BJ (cell line): ENCODE results near the gene ARL4D. TPM values are rescaled to one million over a fixed set of nuclear protein-coding genes. Genes with fewer than 3 reads are reported as not detected.

Experiments
- CTCF ChIA-PET: fragments of 350-600 bp; formaldehyde crosslinking; extraction: SDS; loops from one replicate; lab custom pipeline; 2021; ENCODE audit warnings: antibody characterized with exemption, inconsistent platforms; lab: Yijun Ruan, JAX
- POLR2A ChIA-PET: fragments of 300-600 bp; sonication (Branson Sonifier 250); formaldehyde crosslinking; extraction: SDS; loops from one replicate; lab custom pipeline; 2021; ENCODE audit warnings: antibody characterized with exemption; lab: Charles Lee
- DNase-seq: peaks from one replicate; pipeline ENCODE4 v3.0.0-alpha.2; 2011; ENCODE audit warnings: low read depth
- H3K27me3 ChIP-seq: 2 replicates; pipeline ENCODE4 v1.6.0; 2011; ENCODE audit warnings: low read length; ENCODE audit not compliant: control insufficient read depth, insufficient read depth
- H3K36me3 ChIP-seq: 2 replicates; pipeline ENCODE4 v1.5.1; 2011; ENCODE audit warnings: low read length; ENCODE audit not compliant: control insufficient read depth, insufficient read depth
- H3K4me3 ChIP-seq: 2 replicates; pipeline ENCODE4 v1.5.1; 2011; ENCODE audit warnings: low read depth, mild to moderate bottlenecking, control low read depth, low read length
- polyA plus RNA-seq: library from polyadenylated mRNA; depleted of rRNA; stranded (reverse); fragments of >200 nt; gene quantifications from 2 replicates; pipeline ENCODE4 v1.2.3, GENCODE V29; 2011
- TF ChIP-seq, protein P1 (sequence below): IDR thresholded peaks from 2 replicates; pipeline ENCODE4 v1.5.1; 2011; ENCODE audit warnings: low read depth, mild to moderate bottlenecking, control low read depth, inconsistent platforms, low read length, moderate library complexity; ENCODE audit not compliant: insufficient read depth

Gene ARL4D
- polyA plus RNA-seq, 1 experiment = 33.8 TPM

DNA sequence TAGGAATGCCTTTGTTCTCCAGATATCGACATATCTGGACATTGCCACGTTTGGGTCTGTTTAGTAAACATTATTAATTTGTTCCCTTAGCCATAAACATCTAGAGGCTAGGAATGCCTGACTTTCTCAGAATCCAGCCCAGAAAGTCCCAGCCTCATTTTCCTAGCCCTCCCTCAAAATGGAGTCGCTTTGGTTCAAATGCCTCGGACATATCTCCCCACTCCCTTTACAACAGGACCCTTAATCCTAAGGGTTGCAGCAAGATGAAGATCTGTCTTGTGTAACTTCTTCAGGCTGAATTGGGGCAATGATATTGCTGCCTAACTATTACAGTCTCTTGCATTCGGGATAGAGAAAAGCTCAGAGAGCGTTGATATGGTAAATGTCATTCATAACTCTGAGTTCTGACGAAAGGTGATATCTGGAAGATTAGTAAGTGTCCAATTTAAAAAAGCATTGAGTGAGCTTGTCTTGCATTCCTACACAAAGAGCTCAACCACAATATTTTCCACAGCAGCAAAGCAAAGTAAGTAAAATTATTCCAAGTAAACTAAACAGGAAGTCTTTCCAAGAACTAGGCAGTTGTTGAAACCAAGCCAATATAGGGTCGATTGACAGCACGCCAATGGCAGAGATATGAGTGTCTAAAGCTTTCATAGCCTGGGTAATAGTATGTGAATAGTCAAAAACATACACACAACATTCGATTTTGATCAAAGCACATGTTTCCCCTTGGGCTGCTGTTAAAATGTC, 46.0 kb upstream of the ARL4D start:
- ChIA-PET CTCF (interaction anchor here (0.9 to 2.2 kb wide), 2 partner anchors 11 to 14 kb away, joined by 4 to 8 read pairs; no protein-coding TSS in a partner anchor), POLR2A (no interaction called here)
- DNase-seq = no peak
- TF ChIP-seq, protein P1, sequence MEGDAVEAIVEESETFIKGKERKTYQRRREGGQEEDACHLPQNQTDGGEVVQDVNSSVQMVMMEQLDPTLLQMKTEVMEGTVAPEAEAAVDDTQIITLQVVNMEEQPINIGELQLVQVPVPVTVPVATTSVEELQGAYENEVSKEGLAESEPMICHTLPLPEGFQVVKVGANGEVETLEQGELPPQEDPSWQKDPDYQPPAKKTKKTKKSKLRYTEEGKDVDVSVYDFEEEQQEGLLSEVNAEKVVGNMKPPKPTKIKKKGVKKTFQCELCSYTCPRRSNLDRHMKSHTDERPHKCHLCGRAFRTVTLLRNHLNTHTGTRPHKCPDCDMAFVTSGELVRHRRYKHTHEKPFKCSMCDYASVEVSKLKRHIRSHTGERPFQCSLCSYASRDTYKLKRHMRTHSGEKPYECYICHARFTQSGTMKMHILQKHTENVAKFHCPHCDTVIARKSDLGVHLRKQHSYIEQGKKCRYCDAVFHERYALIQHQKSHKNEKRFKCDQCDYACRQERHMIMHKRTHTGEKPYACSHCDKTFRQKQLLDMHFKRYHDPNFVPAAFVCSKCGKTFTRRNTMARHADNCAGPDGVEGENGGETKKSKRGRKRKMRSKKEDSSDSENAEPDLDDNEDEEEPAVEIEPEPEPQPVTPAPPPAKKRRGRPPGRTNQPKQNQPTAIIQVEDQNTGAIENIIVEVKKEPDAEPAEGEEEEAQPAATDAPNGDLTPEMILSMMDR = no peak
- Histone ChIP-seq H3K36me3 (no peaks in the 10 kb centered on the region), H3K4me3 (no peak overlapping the region), H3K27me3 (no peaks in the 10 kb centered on the region)

DNA sequence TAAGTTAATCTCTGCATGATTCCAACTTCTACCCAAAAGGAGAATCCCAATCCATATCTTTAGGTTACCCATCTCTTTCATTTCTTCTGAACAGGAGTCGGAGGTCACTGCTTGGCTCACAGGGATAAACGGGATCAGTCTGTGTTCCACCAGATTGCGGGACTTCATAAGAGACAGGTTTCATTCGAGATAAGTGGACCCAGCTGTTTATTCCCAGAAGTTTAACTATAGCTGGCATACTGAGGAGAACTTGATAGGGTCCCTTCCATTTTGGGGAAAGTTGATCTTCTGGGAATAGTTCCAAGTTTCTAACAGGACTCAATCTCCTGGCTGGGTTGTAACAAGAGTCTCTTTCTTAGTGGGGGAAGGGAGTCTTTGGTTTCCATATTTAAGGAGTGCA, 45.4 kb upstream of the ARL4D start:
- CTCF ChIA-PET = interaction anchor here (0.9 to 2.2 kb wide), 2 partner anchors 11 to 15 kb away, joined by 4 to 8 read pairs; no protein-coding TSS in a partner anchor
- no peaks in the 10 kb centered on the region for H3K36me3 ChIP-seq
- POLR2A ChIA-PET = no interaction called here
- DNase-seq = no peak
- H3K27me3 ChIP-seq = no peaks in the 10 kb centered on the region
- TF ChIP-seq, protein P1 = no peak
- no peak overlapping the region for H3K4me3 ChIP-seq

DNA sequence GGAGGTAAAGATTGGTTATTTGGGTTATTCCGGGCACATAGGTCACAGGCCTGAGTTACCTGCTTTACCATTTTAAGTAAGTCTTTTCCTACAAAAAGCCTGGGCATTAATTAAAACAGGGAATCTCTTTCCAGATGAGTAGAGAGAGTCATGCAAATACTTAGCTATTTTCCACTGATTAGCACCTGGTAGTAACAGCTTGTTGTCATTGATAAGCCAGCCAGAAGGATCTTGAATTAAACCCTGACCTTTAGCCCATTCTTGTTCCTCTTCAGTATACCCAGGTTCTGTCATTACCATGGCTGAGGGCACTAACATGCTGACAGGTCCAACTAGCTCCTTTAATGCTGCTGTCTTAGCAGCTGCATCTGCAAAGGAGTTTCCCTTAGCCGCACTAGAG, 44.4 kb upstream of the ARL4D start:
- Histone ChIP-seq H3K36me3 (no peaks in the 10 kb centered on the region), H3K27me3 (no peaks in the 10 kb centered on the region), H3K4me3 (no peak overlapping the region)
- no peak for DNase-seq
- CTCF ChIA-PET = interaction anchor here (2.2 kb wide), 1 partner anchor 16 kb away, joined by 8 read pairs; no protein-coding TSS in a partner anchor
- TF ChIP-seq, protein P1 = no peak
- POLR2A ChIA-PET = no interaction called here

DNA sequence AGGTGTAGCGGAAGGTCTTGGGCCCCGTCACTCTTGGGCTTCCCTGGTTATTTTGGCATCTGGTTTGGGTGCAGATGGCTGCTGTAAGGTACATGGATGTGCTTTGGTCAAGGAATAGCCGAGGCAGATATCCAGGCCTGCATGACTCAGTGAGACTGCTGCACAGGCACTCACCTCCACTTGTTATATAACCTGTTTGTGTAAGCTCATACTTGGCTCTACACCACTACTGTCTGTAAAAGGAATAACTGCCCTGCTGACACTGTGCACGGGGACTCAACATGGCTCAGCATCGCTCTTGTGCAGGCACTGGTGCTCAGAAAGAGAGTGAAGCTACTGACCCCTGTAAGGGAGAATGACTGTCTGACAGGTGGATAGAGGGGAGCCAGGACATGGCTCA, 42.3 kb upstream of the ARL4D start:
- no peak for DNase-seq
- ChIA-PET POLR2A (interaction anchor here (1.1 kb wide), 1 partner anchor 11 kb away, joined by 9 read pairs; no protein-coding TSS in a partner anchor), CTCF (interaction anchor here (0.9 to 1.7 kb wide), 5 partner anchors 8 to 332 kb away, joined by 3 to 8 read pairs (median 5); partner anchors contain the start of gene DHX8)
- Histone ChIP-seq H3K4me3 (no peak overlapping the region), H3K27me3 (no peaks in the 10 kb centered on the region), H3K36me3 (no peaks in the 10 kb centered on the region)
- TF ChIP-seq, protein P1 = no peak

DNA sequence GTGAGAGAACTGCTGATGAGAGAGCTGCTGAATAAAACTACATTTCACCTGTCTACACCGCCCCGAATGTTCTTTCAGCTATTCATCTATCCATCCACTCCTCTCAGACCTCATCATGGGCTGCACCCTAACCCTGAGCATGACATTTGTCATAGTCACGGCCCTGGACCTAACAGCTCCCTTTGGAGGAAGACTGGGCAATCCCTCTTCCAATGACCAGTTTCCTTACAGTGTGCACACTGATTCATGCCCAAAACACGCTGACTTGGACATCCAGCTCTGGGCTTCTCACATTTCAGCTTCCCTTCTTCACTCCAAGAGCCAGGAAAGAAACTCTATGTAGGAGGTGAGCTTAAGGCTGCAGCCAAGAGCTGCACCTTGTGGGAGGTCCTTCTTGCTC, 41.8 kb upstream of the ARL4D start:
- Histone ChIP-seq H3K36me3 (no peaks in the 10 kb centered on the region), H3K27me3 (no peaks in the 10 kb centered on the region), H3K4me3 (no peak overlapping the region)
- ChIA-PET CTCF (interaction anchor here (0.6 to 1.7 kb wide), 8 partner anchors 9 to 333 kb away, joined by 3 to 8 read pairs (median 5); partner anchors contain the start of gene DHX8), POLR2A (interaction anchor here (1.1 kb wide), 1 partner anchor 11 kb away, joined by 9 read pairs; no protein-coding TSS in a partner anchor)
- no peak for DNase-seq
- TF ChIP-seq, protein P1 = no peak
